ENCODE results near the gene UBR4. TPM values are rescaled to one million over a fixed set of nuclear protein-coding genes. Genes with fewer than 3 reads are reported as not detected.
A peak's percentile ranks its signal among the peaks of the same experiment; 100 is the strongest.

The UBR4 gene
- total RNA-seq, 2 experiments from 2014 or later = 139 to 155 TPM

DNA sequence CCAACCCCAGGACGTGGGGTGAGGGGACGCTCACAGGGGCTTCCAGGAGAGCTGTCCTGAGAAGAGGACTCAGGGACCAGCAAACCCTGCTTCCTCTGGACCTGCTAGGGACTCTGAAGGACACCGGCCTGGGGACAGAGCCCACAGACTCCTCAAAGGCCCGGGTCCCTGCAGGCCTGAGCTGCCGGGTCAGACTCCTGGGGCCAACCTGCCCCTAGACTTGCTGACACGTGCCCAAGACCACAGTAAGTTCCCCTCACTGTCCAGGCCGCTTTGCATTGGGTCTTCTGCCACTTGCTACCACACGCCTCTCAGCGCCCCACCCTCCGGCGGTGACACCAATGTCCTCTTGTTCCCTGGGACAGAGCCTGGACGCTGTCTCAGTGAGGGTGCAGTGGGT lies 146.9 kb downstream of the UBR4 start:
- H3K9me3 Mint-ChIP-seq = peaks cover 6% of the 10 kb centered on the region
- peaks cover 7% of the 10 kb centered on the region for H3K27me3 Mint-ChIP-seq
- H3K4me1 Mint-ChIP-seq = peaks cover 3% of the 10 kb centered on the region
- peaks cover 3% of the 10 kb centered on the region for H3K36me3 Mint-ChIP-seq
- ATAC-seq (ENCODE audit: low read depth) (no peak), DNase-seq (no peak)
- POLR2A ChIA-PET = interaction anchor here (0.8 kb wide), 1 partner anchor 11 kb away, joined by 3 read pairs; no protein-coding TSS in a partner anchor
- H3K4me3 Mint-ChIP-seq = no peak overlapping the region
- H3K27ac Mint-ChIP-seq = no peak overlapping the region

GRCh38 chr1:19062258-19063029 lies 147.6 kb downstream of the UBR4 start:
- H3K4me3 Mint-ChIP-seq = no peak overlapping the region
- peaks cover 7% of the 10 kb centered on the region for H3K27me3 Mint-ChIP-seq

GRCh38 chr1:19061798-19062197 lies 148.3 kb downstream of the UBR4 start:
- H3K4me3 Mint-ChIP-seq = no peak overlapping the region
- H3K27ac Mint-ChIP-seq = no peak overlapping the region
- ATAC-seq (ENCODE audit: low read depth) (no peak), DNase-seq (no peak)
- POLR2A ChIA-PET = no interaction called here
- H3K36me3 Mint-ChIP-seq = peaks cover 3% of the 10 kb centered on the region
- peaks cover 3% of the 10 kb centered on the region for H3K4me1 Mint-ChIP-seq
- peaks cover 6% of the 10 kb centered on the region for H3K9me3 Mint-ChIP-seq
- peaks cover 12% of the 10 kb centered on the region for H3K27me3 Mint-ChIP-seq

More at GRCh38 chr1:19062258-19063029, 147.6 kb downstream of the UBR4 start:
- ATAC-seq (ENCODE audit: low read depth) = no peak
- peak overlapping the region; percentile 25 for H3K27ac Mint-ChIP-seq
- POLR2A ChIA-PET = no interaction called here
- H3K36me3 Mint-ChIP-seq = peaks cover 3% of the 10 kb centered on the region
- no peak for DNase-seq
- peaks cover 3% of the 10 kb centered on the region for H3K4me1 Mint-ChIP-seq
- H3K9me3 Mint-ChIP-seq = peaks cover 6% of the 10 kb centered on the region

GRCh38 chr1:19061343-19061742 lies 148.7 kb downstream of the UBR4 start:
- peak overlapping the region; percentile 70 for H3K27ac Mint-ChIP-seq
- H3K27me3 Mint-ChIP-seq = peaks cover 17% of the 10 kb centered on the region
- H3K9me3 Mint-ChIP-seq = peaks cover 6% of the 10 kb centered on the region
- DNase-seq = no peak
- H3K36me3 Mint-ChIP-seq = peaks cover 3% of the 10 kb centered on the region
- POLR2A ChIA-PET = no interaction called here
- peaks cover 3% of the 10 kb centered on the region for H3K4me1 Mint-ChIP-seq
- peak overlapping the region; percentile 61 for H3K4me3 Mint-ChIP-seq
- no peak for ATAC-seq (ENCODE audit: low read depth)

GRCh38 chr1:19059773-19060172 lies 150.3 kb downstream of the UBR4 start:
- Mint-ChIP-seq H3K36me3 (peaks cover 3% of the 10 kb centered on the region), H3K4me1 (peaks cover 6% of the 10 kb centered on the region), H3K4me3 (no peak overlapping the region), H3K27ac (no peak overlapping the region), H3K9me3 (peaks cover 6% of the 10 kb centered on the region), H3K27me3 (peaks cover 33% of the 10 kb centered on the region)
- DNase-seq (no peak), ATAC-seq (ENCODE audit: low read depth) (no peak)
- POLR2A ChIA-PET = no interaction called here

DNA sequence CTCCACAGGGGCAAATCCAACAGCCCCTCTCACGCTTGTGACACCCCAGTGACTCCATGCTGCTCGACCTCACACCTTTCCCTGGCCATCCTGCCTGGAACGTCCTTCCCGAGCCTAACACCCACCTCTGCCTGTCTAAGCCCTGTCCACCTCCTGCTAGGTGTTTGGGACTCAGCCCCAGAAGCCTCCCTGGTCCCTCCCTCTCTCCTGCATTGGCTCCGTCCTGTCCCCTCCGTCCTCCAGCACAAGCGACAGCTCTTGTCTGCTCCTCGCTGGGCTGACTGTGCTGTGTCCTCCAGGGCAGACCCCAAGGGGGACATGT lies 151.6 kb downstream of the UBR4 start:
- H3K36me3 Mint-ChIP-seq = peaks cover 3% of the 10 kb centered on the region
- H3K4me3 Mint-ChIP-seq = no peak overlapping the region
- DNase-seq = no peak
- peaks cover 6% of the 10 kb centered on the region for H3K9me3 Mint-ChIP-seq
- H3K4me1 Mint-ChIP-seq = peaks cover 6% of the 10 kb centered on the region
- H3K27ac Mint-ChIP-seq = no peak overlapping the region
- ATAC-seq (ENCODE audit: low read depth) = no peak
- peaks cover 38% of the 10 kb centered on the region for H3K27me3 Mint-ChIP-seq
- POLR2A ChIA-PET = no interaction called here

- H3K4me1 Mint-ChIP-seq = peaks cover 6% of the 10 kb centered on the region
- DNase-seq = no peak
- no peak overlapping the region for H3K27ac Mint-ChIP-seq
- H3K36me3 Mint-ChIP-seq = peaks cover 3% of the 10 kb centered on the region
- H3K9me3 Mint-ChIP-seq = peaks cover 6% of the 10 kb centered on the region
- H3K4me3 Mint-ChIP-seq = no peak overlapping the region
- POLR2A ChIA-PET = no interaction called here
- no peak for ATAC-seq (ENCODE audit: low read depth)
- H3K27me3 Mint-ChIP-seq = peaks cover 39% of the 10 kb centered on the region
These were observed 152.1 kb downstream of the UBR4 start for GRCh38 chr1:19057784-19058475.

GRCh38 chr1:19057182-19057779 lies 152.8 kb downstream of the UBR4 start:
- no peak for DNase-seq
- H3K36me3 Mint-ChIP-seq = peaks cover 3% of the 10 kb centered on the region
- POLR2A ChIA-PET = no interaction called here
- H3K4me1 Mint-ChIP-seq = peaks cover 6% of the 10 kb centered on the region
- ATAC-seq (ENCODE audit: low read depth) = no peak
- peaks cover 6% of the 10 kb centered on the region for H3K9me3 Mint-ChIP-seq
- peaks cover 43% of the 10 kb centered on the region for H3K27me3 Mint-ChIP-seq
- no peak overlapping the region for H3K27ac Mint-ChIP-seq
- H3K4me3 Mint-ChIP-seq = no peak overlapping the region

- H3K27ac Mint-ChIP-seq = no peak overlapping the region
- ATAC-seq (ENCODE audit: low read depth) (no peak), DNase-seq (no peak)
- H3K9me3 Mint-ChIP-seq = no peaks in the 10 kb centered on the region
- POLR2A ChIA-PET = no interaction called here
- H3K36me3 Mint-ChIP-seq = no peaks in the 10 kb centered on the region
- peaks cover 3% of the 10 kb centered on the region for H3K4me1 Mint-ChIP-seq
- H3K27me3 Mint-ChIP-seq = peaks cover 46% of the 10 kb centered on the region
- no peak overlapping the region for H3K4me3 Mint-ChIP-seq
These were observed 154.4 kb downstream of the UBR4 start for GRCh38 chr1:19055701-19056100.

DNA sequence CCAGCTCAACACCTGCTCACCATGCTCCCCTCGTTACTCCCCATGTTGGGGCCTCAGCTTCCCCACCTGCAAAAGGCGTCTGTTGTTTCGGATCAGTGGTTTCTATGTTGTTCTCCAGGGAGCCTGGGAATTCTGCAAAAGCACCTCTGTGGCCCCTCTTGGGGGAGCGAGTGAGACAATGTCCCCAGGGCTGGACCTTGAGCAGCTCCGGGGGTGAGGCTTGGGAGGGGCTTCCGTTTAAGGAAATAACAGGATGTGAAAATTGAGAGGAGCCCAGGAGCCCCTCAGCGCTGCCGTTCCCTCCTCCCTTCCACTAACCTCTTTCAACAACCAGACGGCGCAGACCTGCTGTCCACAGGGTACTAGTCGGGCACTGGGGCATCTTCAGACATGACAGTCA lies 155.1 kb downstream of the UBR4 start:
- POLR2A ChIA-PET = no interaction called here
- H3K27me3 Mint-ChIP-seq = peaks cover 49% of the 10 kb centered on the region
- no peaks in the 10 kb centered on the region for H3K9me3 Mint-ChIP-seq
- H3K4me1 Mint-ChIP-seq = peaks cover 3% of the 10 kb centered on the region
- no peak for ATAC-seq (ENCODE audit: low read depth)
- no peak for DNase-seq
- H3K4me3 Mint-ChIP-seq = no peak overlapping the region
- no peaks in the 10 kb centered on the region for H3K36me3 Mint-ChIP-seq
- no peak overlapping the region for H3K27ac Mint-ChIP-seq

DNA sequence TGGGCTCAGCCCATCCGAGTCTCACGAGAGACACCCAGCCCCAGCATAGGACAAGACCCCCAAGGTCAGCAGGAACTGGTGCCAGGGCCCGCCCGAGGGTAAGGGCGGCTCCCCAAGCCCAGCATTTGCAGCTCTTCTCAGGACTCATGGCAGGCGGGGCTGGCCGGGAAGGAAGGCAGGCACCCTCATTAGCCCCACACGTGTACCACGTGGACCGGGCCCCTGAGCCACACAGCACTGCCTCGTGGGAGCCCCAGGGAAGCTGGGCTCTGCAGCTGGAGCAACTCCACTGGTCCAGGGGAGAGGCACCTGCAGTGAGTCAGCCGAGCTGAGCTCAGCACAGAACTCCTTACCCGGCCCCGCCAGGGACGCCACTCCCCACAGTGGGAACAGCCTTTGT lies 155.8 kb downstream of the UBR4 start:
- no peaks in the 10 kb centered on the region for H3K36me3 Mint-ChIP-seq
- H3K4me3 Mint-ChIP-seq = no peak overlapping the region
- POLR2A ChIA-PET = no interaction called here
- H3K27me3 Mint-ChIP-seq = peaks cover 51% of the 10 kb centered on the region
- peaks cover 3% of the 10 kb centered on the region for H3K4me1 Mint-ChIP-seq
- DNase-seq (no peak), ATAC-seq (ENCODE audit: low read depth) (no peak)
- no peak overlapping the region for H3K27ac Mint-ChIP-seq
- H3K9me3 Mint-ChIP-seq = no peaks in the 10 kb centered on the region

DNA sequence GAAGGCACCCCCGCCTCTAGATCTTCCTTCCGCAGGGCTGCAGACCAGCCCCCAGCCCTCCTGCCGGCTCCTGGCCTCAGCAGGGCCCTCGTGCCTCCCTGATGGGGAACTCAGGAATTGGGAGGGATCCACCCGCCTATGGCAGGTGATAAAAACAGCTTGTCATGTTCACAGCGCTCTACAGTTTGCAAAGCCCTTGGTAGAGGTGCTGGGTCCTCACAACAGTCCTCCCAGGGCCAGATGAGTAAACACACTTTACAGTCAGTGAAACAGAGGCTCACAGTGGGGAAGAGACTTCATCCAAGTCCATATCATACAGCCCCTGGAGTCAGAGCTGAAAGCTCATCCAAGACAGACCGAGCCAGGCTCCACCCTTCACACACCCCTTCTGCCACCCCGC lies 156.6 kb downstream of the UBR4 start:
- Mint-ChIP-seq H3K36me3 (no peaks in the 10 kb centered on the region), H3K9me3 (no peaks in the 10 kb centered on the region), H3K4me1 (peaks cover 3% of the 10 kb centered on the region), H3K27me3 (peaks cover 45% of the 10 kb centered on the region), H3K4me3 (no peak overlapping the region), H3K27ac (no peak overlapping the region)
- DNase-seq = no peak
- POLR2A ChIA-PET = no interaction called here
- no peak for ATAC-seq (ENCODE audit: low read depth)

GRCh38 chr1:19049798-19050197 lies 160.3 kb downstream of the UBR4 start:
- POLR2A ChIA-PET = interaction anchor here (0.6 kb wide), 1 partner anchor 25 kb away, joined by 3 read pairs; no protein-coding TSS in a partner anchor
- no peaks in the 10 kb centered on the region for H3K4me1 Mint-ChIP-seq
- DNase-seq = no peak
- H3K36me3 Mint-ChIP-seq = no peaks in the 10 kb centered on the region
- no peaks in the 10 kb centered on the region for H3K9me3 Mint-ChIP-seq
- no peak overlapping the region for H3K27ac Mint-ChIP-seq
- no peak overlapping the region for H3K4me3 Mint-ChIP-seq
- ATAC-seq (ENCODE audit: low read depth) = no peak
- peaks cover 26% of the 10 kb centered on the region for H3K27me3 Mint-ChIP-seq
